GM19452 (cell line): ENCODE results near the gene COG5.

Experiments used
- ATAC-seq: cut with Tn5 transposase; IDR thresholded peaks from one replicate; pipeline ENCODE4 v1.9.1; 2021; ENCODE audit not compliant: unreplicated experiment

Gene COG5

GRCh38 chr7:107396081-107396480 lies 167.6 kb downstream of the COG5 start:
- ATAC-seq, result no peak

- no peak for ATAC-seq
Observed at GRCh38 chr7:107394831-107395230, 168.9 kb downstream of the COG5 start.

GRCh38 chr7:107394276-107394675 lies 169.4 kb downstream of the COG5 start:
- no peak for ATAC-seq

GRCh38 chr7:107392830-107393229 lies 170.9 kb downstream of the COG5 start:
- ATAC-seq, result no peak

- ATAC-seq, result no peak
Observed at GRCh38 chr7:107390916-107391315, 172.8 kb downstream of the COG5 start.

GRCh38 chr7:107388604-107389003 lies 175.1 kb downstream of the COG5 start:
- no peak for ATAC-seq

GRCh38 chr7:107387573-107388219 lies 176.0 kb downstream of the COG5 start:
- ATAC-seq, result no peak

- ATAC-seq, result no peak
Observed at GRCh38 chr7:107387128-107387527, 176.6 kb downstream of the COG5 start.

- ATAC-seq, result no peak
Observed at GRCh38 chr7:107386548-107387102, 177.1 kb downstream of the COG5 start.

- ATAC-seq, result no peak
Observed at GRCh38 chr7:107384025-107384424, 179.7 kb downstream of the COG5 start.

GRCh38 chr7:107383203-107383602 lies 180.5 kb downstream of the COG5 start:
- no peak for ATAC-seq

- no peak for ATAC-seq
Observed at GRCh38 chr7:107381453-107381852, 182.3 kb downstream of the COG5 start.

- no peak for ATAC-seq
Observed at GRCh38 chr7:107373354-107373753, 190.4 kb downstream of the COG5 start.

- ATAC-seq, result no peak
Observed at GRCh38 chr7:107372298-107372697, 191.4 kb downstream of the COG5 start.

- ATAC-seq, result no peak
Observed at GRCh38 chr7:107370816-107371215, 192.9 kb downstream of the COG5 start.

- ATAC-seq, result no peak
Observed at GRCh38 chr7:107364787-107365186, 198.9 kb downstream of the COG5 start.

- no peak for ATAC-seq
Observed at GRCh38 chr7:107359520-107360316, 204.0 kb downstream of the COG5 start.

GRCh38 chr7:107355616-107356015 lies 208.1 kb downstream of the COG5 start:
- no peak for ATAC-seq

GRCh38 chr7:107354640-107355039 lies 209.1 kb downstream of the COG5 start:
- no peak for ATAC-seq

GRCh38 chr7:107353701-107354100 lies 210.0 kb downstream of the COG5 start:
- ATAC-seq, result no peak

- no peak for ATAC-seq
Observed at GRCh38 chr7:107345898-107346297, 217.8 kb downstream of the COG5 start.

GRCh38 chr7:107344799-107345198 lies 218.9 kb downstream of the COG5 start:
- ATAC-seq, result no peak
